Measurements from ENCODE around the gene AMIGO2.

DNA sequence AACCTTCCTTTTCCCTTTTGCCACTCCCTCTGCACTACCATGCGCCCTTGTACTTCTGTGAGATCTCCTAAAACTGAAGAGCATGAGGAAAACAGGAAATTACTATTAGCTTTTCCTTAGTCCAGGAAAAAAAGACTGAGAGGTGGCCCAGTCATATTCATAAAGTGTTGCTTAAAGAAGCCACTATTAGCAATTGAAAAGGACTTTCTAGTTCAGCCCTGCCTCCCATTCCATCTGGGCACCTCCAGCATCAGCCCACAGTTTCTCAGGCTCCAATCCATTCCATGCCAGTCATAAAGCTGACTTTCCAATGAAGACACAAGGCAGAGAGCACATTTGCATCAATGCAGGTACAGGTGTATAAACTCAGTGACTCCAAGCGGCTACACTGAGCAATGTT, 19.9 kb upstream of the AMIGO2 start:
- TF ChIP-seq POLR2AphosphoS5 (IDR thresholded peaks at IDR 0.05): no peak
- no peak for TF ChIP-seq CTCF (IDR thresholded peaks at IDR 0.05)

Measured in suprapubic skin (tissue), 3 donors.